Measurements from ENCODE around the gene SLC41A3. TPM values are rescaled to one million over a fixed set of nuclear protein-coding genes. Genes with fewer than 3 reads are reported as not detected.
"Not testable (repeated sequence)": the region's sequence is repeated elsewhere in the genome, so short reads cannot be mapped to it uniquely, and the experiment has no call there.

Gene SLC41A3
- total and polyA plus RNA-seq, 2 experiments from 2014 or later = 19.8 to 56.0 TPM

DNA sequence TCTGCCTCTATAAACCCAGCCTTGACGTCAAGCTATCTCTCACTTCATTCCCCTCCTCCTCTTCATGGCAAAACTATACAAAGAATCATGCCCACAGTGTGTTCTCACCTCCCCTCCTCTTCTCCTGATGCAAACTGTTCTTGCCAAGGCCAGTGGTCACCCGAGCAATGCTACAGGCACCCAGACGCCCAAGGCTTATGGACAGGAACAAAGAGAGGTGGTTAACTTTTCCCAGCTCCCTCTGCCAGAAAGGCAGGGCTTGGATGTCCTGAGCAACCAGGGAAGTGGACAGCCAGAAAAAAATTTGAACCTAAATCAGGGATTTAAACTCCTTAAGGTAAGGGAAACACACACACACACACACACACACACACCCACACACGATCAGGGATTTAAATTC lies 5.1 kb downstream of the SLC41A3 start:
- H3K4me3 ChIP-seq = no peak overlapping the region

DNA sequence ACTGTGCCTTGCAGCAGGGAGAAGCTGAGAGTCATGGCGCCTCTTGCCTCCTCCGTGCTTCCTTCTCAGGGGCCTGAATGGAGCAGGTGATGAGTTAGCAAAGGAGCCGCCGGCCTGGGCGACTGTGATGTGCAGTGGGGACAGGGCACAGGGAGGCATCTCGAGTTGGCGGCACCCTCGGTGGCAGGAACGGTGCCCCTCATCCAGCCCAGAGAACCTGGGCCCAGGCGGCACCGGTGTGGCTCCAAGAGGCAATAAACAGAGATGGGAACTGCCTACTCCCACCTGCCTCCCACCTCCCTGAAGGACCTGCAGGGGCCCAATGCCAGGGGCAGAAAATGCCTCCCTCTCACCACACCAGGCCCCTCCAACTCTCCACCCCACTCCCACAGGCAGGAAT lies 6.2 kb downstream of the SLC41A3 start:
- no peaks in the 10 kb centered on the region for H3K79me2 ChIP-seq (ENCODE audit: insufficient read depth)
- DNase-seq = no peak
- in situ Hi-C loops (cut with MboI) = no loop called here
- H3K27me3 ChIP-seq (replicated peaks; ENCODE audit: insufficient read depth) = no peaks in the 10 kb centered on the region
- H2AFZ ChIP-seq = no peak overlapping the region
- H3K9me3 ChIP-seq (ENCODE audit: low read depth) = no peaks in the 10 kb centered on the region
- no peak overlapping the region for H3K9ac ChIP-seq
- H3K36me3 ChIP-seq (ENCODE audit: low read depth) = no peaks in the 10 kb centered on the region
- H3K9me2 ChIP-seq (ENCODE audit: insufficient read depth) = no peaks in the 10 kb centered on the region
- H3K27ac ChIP-seq = no peak overlapping the region
- 93 to 98% methylated on average over 11 of the region's 11 CpGs for WGBS, 2 experiments (ENCODE audit: low coverage in 1 of 2, low lambda C conversion rate in 2 of 2, missing lambda C conversion rate in 2 of 2)
- TF ChIP-seq EZH2phosphoT487 (IDR thresholded peaks at IDR 0.05; ENCODE audit: insufficient read depth, low read depth) (no peak), EZH2 (IDR thresholded peaks at IDR 0.05; ENCODE audit: insufficient read depth, poor library complexity, severe bottlenecking) (no peak)
- H3K4me1 ChIP-seq (ENCODE audit: insufficient read depth) = no peaks in the 10 kb centered on the region
- no peak overlapping the region for H3K4me2 ChIP-seq (ENCODE audit: unreplicated experiment)
- H3K4me3 ChIP-seq = no peak overlapping the region
- H3F3A ChIP-seq (ENCODE audit: insufficient read depth) = no peaks in the 10 kb centered on the region
- H4K20me1 ChIP-seq (ENCODE audit: insufficient read depth) = no peaks in the 10 kb centered on the region

More for the DNA sequence above, 5.1 kb downstream of the SLC41A3 start:
- Histone ChIP-seq H3K27ac (no peak overlapping the region), H3K9me2 (ENCODE audit: insufficient read depth) (no peaks in the 10 kb centered on the region), H3K4me1 (ENCODE audit: insufficient read depth) (0 out of 2 replicates have a peak, but pooled peaks cover 3% of the 10 kb centered on the region), H3K9ac (no peak overlapping the region), H4K20me1 (ENCODE audit: insufficient read depth) (no peaks in the 10 kb centered on the region), H3K4me2 (ENCODE audit: unreplicated experiment) (no peak overlapping the region), H2AFZ (no peak overlapping the region), H3K9me3 (ENCODE audit: low read depth) (no peaks in the 10 kb centered on the region), H3F3A (ENCODE audit: insufficient read depth) (no peaks in the 10 kb centered on the region), H3K79me2 (ENCODE audit: insufficient read depth) (no peaks in the 10 kb centered on the region), H3K27me3 (replicated peaks; ENCODE audit: insufficient read depth) (no peaks in the 10 kb centered on the region), H3K36me3 (ENCODE audit: low read depth) (no peaks in the 10 kb centered on the region)
- in situ Hi-C loops (cut with MboI) = no loop called here
- no peak for TF ChIP-seq EZH2 (IDR thresholded peaks at IDR 0.05; ENCODE audit: insufficient read depth, poor library complexity, severe bottlenecking)
- no peak for TF ChIP-seq EZH2phosphoT487 (IDR thresholded peaks at IDR 0.05; ENCODE audit: insufficient read depth, low read depth)
- WGBS, 2 experiments (ENCODE audit: low coverage in 1 of 2, low lambda C conversion rate in 2 of 2, missing lambda C conversion rate in 2 of 2) = 23 to 36% methylated on average over 4 of the region's 4 CpGs
- no peak for DNase-seq

DNA sequence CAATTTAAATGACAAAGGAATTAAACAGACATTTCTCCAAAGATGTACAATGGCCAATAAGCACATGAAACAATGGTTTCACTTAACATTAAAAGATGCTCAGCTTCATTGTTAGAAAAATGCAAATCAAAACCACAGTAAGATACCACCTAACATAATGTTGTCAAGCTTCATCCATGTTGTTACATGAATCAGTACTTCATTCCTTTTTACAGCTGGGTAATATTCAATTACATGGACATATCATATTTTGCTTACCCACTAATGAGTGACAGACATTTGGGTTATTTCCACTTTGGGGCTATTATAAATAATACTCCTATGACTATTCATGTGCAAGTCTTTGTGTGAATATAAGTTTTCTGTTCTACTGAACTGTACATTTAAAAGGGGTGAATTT lies 7.8 kb downstream of the SLC41A3 start:
- DNase-seq = no peak

DNA sequence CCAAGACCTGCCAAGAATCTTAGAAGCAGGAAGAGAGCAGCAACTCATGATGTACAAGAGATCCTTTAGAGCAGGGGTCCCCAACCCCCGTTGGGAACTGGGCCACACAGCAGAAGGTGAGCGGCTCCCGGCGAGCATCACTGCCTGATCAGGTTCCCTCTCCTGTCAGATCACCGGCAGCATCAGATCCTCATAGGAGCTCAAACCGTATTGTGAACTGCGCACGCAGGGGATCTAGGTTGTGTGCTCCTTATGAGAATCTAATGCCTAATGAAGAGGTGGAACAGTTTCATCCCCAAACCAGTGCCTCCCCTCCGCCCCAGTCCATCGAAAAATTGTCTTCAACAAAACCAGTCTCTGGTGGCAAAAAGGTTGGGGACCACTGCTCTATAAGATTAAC lies 13.8 kb downstream of the SLC41A3 start:
- Histone ChIP-seq H3K4me2 (ENCODE audit: unreplicated experiment) (no peak overlapping the region), H3K9ac (no peak overlapping the region), H3K9me3 (ENCODE audit: low read depth) (no peaks in the 10 kb centered on the region), H3K9me2 (ENCODE audit: insufficient read depth) (no peaks in the 10 kb centered on the region), H3K4me3 (no peak overlapping the region), H3K27ac (no peak overlapping the region), H2AFZ (no peak overlapping the region), H3F3A (ENCODE audit: insufficient read depth) (no peaks in the 10 kb centered on the region), H4K20me1 (ENCODE audit: insufficient read depth) (no peaks in the 10 kb centered on the region), H3K36me3 (ENCODE audit: low read depth) (no peaks in the 10 kb centered on the region), H3K4me1 (ENCODE audit: insufficient read depth) (no peaks in the 10 kb centered on the region), H3K27me3 (replicated peaks; ENCODE audit: insufficient read depth) (no peaks in the 10 kb centered on the region), H3K79me2 (ENCODE audit: insufficient read depth) (no peaks in the 10 kb centered on the region)
- in situ Hi-C loops (cut with MboI) = no loop called here
- TF ChIP-seq EZH2 (IDR thresholded peaks at IDR 0.05; ENCODE audit: insufficient read depth, poor library complexity, severe bottlenecking) (no peak), EZH2phosphoT487 (IDR thresholded peaks at IDR 0.05; ENCODE audit: insufficient read depth, low read depth) (no peak)
- DNase-seq = no peak
- 78 to 81% methylated on average over 10 of the region's 10 CpGs for WGBS, 2 experiments (ENCODE audit: low coverage in 1 of 2, low lambda C conversion rate in 2 of 2, missing lambda C conversion rate in 2 of 2)

More for the DNA sequence above, 7.8 kb downstream of the SLC41A3 start:
- Histone ChIP-seq H3K27ac (no peak overlapping the region), H3K4me3 (no peak overlapping the region), H3K9me2 (ENCODE audit: insufficient read depth) (no peaks in the 10 kb centered on the region), H3K4me1 (ENCODE audit: insufficient read depth) (no peaks in the 10 kb centered on the region), H3K9me3 (ENCODE audit: low read depth) (no peaks in the 10 kb centered on the region), H3K36me3 (ENCODE audit: low read depth) (no peaks in the 10 kb centered on the region), H3K27me3 (replicated peaks; ENCODE audit: insufficient read depth) (no peaks in the 10 kb centered on the region), H3K4me2 (ENCODE audit: unreplicated experiment) (no peak overlapping the region), H4K20me1 (ENCODE audit: insufficient read depth) (no peaks in the 10 kb centered on the region), H2AFZ (no peak overlapping the region), H3K79me2 (ENCODE audit: insufficient read depth) (no peaks in the 10 kb centered on the region), H3K9ac (no peak overlapping the region), H3F3A (ENCODE audit: insufficient read depth) (no peaks in the 10 kb centered on the region)
- in situ Hi-C loops (cut with MboI) = no loop called here
- TF ChIP-seq EZH2phosphoT487 (IDR thresholded peaks at IDR 0.05; ENCODE audit: insufficient read depth, low read depth) (no peak), EZH2 (IDR thresholded peaks at IDR 0.05; ENCODE audit: insufficient read depth, poor library complexity, severe bottlenecking) (no peak)

DNA sequence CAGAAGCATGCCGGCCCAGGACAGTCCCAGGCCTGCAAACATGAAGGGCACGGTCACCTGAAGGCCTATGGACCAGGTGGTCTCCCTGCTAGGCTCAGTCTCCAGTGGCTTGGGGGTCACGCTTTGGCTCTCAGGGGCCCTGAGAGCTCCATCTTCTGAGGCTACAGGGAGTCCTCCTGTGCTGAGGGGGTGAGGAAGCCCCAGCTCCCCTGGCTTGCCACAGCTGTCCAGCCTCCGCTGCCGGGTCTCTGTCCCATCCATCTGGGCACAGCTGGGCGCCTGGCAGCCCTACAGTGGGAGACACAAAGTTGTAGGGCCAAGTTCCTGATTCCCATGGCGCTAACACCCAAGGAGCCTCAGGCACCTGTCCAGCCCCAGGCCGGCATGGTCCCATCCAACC lies 16.0 kb downstream of the SLC41A3 start:
- TF ChIP-seq EZH2phosphoT487 (IDR thresholded peaks at IDR 0.05; ENCODE audit: insufficient read depth, low read depth) (no peak), EZH2 (IDR thresholded peaks at IDR 0.05; ENCODE audit: insufficient read depth, poor library complexity, severe bottlenecking) (no peak)
- WGBS, 2 experiments (ENCODE audit: low coverage in 1 of 2, low lambda C conversion rate in 2 of 2, missing lambda C conversion rate in 2 of 2) = 92 to 94% methylated on average over 8 of the region's 8 CpGs
- no peak for DNase-seq
- no peak overlapping the region for H3K4me2 ChIP-seq (ENCODE audit: unreplicated experiment)
- H2AFZ ChIP-seq = no peak overlapping the region
- H3K27ac ChIP-seq = no peak overlapping the region
- in situ Hi-C loops (cut with MboI) = no loop called here
- no peaks in the 10 kb centered on the region for H3K27me3 ChIP-seq (replicated peaks; ENCODE audit: insufficient read depth)
- no peaks in the 10 kb centered on the region for H3F3A ChIP-seq (ENCODE audit: insufficient read depth)
- no peaks in the 10 kb centered on the region for H3K36me3 ChIP-seq (ENCODE audit: low read depth)
- H3K9me3 ChIP-seq (ENCODE audit: low read depth) = no peaks in the 10 kb centered on the region
- H3K4me3 ChIP-seq = no peak overlapping the region
- no peaks in the 10 kb centered on the region for H3K9me2 ChIP-seq (ENCODE audit: insufficient read depth)
- no peaks in the 10 kb centered on the region for H3K4me1 ChIP-seq (ENCODE audit: insufficient read depth)
- no peaks in the 10 kb centered on the region for H4K20me1 ChIP-seq (ENCODE audit: insufficient read depth)
- no peaks in the 10 kb centered on the region for H3K79me2 ChIP-seq (ENCODE audit: insufficient read depth)
- H3K9ac ChIP-seq = no peak overlapping the region

- in situ Hi-C loops (cut with MboI); H3K9ac ChIP-seq; DNase-seq; H3K9me2 ChIP-seq (ENCODE audit: insufficient read depth); H2AFZ ChIP-seq; H3K79me2 ChIP-seq (ENCODE audit: insufficient read depth); H3K4me3 ChIP-seq; H3K4me1 ChIP-seq (ENCODE audit: insufficient read depth); H3F3A ChIP-seq (ENCODE audit: insufficient read depth); H3K4me2 ChIP-seq (ENCODE audit: unreplicated experiment); H3K27ac ChIP-seq; H3K9me3 ChIP-seq (ENCODE audit: low read depth); H4K20me1 ChIP-seq (ENCODE audit: insufficient read depth); H3K27me3 ChIP-seq (replicated peaks; ENCODE audit: insufficient read depth); H3K36me3 ChIP-seq (ENCODE audit: low read depth): not testable (repeated sequence)
- 92 to 93% methylated on average over 6 of the region's 6 CpGs for WGBS, 2 experiments (ENCODE audit: low coverage in 1 of 2, low lambda C conversion rate in 2 of 2, missing lambda C conversion rate in 2 of 2)
Observed at GRCh38 chr3:126066676-126067075, 17.2 kb downstream of the SLC41A3 start.
